Measurements from ENCODE around the gene HEATR1. TPM values are rescaled to one million over a fixed set of nuclear protein-coding genes. Genes with fewer than 3 reads are reported as not detected.
"Not testable (repeated sequence)": the region's sequence is repeated elsewhere in the genome, so short reads cannot be mapped to it uniquely, and the experiment has no call there.

HEATR1 gene
- total RNA-seq, 1 donor from 2014 or later, result 23.6 TPM

GRCh38 chr1:236509647-236510401 lies 94.5 kb downstream of the HEATR1 start:
- no peak for DNase-seq
- H3K4me1 ChIP-seq, result no peaks in the 10 kb centered on the region
- H3K27ac ChIP-seq, result no peak overlapping the region
- no peak for ATAC-seq
- intact Hi-C loops (cut with DNase I), result no loop called here
- no peak overlapping the region for H3K4me3 ChIP-seq
- TF ChIP-seq CTCF (IDR thresholded peaks at IDR 0.05), result no peak
- H3K27me3 ChIP-seq, result no peaks in the 10 kb centered on the region
- no peaks in the 10 kb centered on the region for H3K9me3 ChIP-seq
- no peaks in the 10 kb centered on the region for H3K36me3 ChIP-seq

GRCh38 chr1:236509203-236509602 lies 95.1 kb downstream of the HEATR1 start:
- Histone ChIP-seq H3K27ac (no peak overlapping the region), H3K4me1 (no peaks in the 10 kb centered on the region), H3K36me3 (no peaks in the 10 kb centered on the region), H3K4me3 (no peak overlapping the region), H3K27me3 (no peaks in the 10 kb centered on the region), H3K9me3 (no peaks in the 10 kb centered on the region)
- DNase-seq (no peak), ATAC-seq (no peak)
- TF ChIP-seq CTCF (IDR thresholded peaks at IDR 0.05), result no peak
- intact Hi-C loops (cut with DNase I), result no loop called here

- intact Hi-C loops (cut with DNase I), result no loop called here
These were observed 95.7 kb downstream of the HEATR1 start for GRCh38 chr1:236508593-236509027.

GRCh38 chr1:236507022-236507700 lies 97.2 kb downstream of the HEATR1 start:
- no peaks in the 10 kb centered on the region for H3K36me3 ChIP-seq
- no peak for TF ChIP-seq CTCF (IDR thresholded peaks at IDR 0.05)
- H3K9me3 ChIP-seq, result no peaks in the 10 kb centered on the region
- H3K27ac ChIP-seq, result no peak overlapping the region
- no peak overlapping the region for H3K4me3 ChIP-seq
- H3K4me1 ChIP-seq, result peaks cover 11% of the 10 kb centered on the region
- intact Hi-C loops (cut with DNase I), result no loop called here
- DNase-seq, result no peak
- no peaks in the 10 kb centered on the region for H3K27me3 ChIP-seq
- ATAC-seq, result peak; percentile 79

More at GRCh38 chr1:236508593-236509027, 95.7 kb downstream of the HEATR1 start:
- Histone ChIP-seq H3K36me3 (no peaks in the 10 kb centered on the region), H3K4me3 (no peak overlapping the region), H3K4me1 (no peaks in the 10 kb centered on the region), H3K27ac (no peak overlapping the region), H3K9me3 (no peaks in the 10 kb centered on the region), H3K27me3 (no peaks in the 10 kb centered on the region)
- no peak for DNase-seq
- TF ChIP-seq CTCF (IDR thresholded peaks at IDR 0.05), result no peak
- no peak for ATAC-seq

GRCh38 chr1:236504338-236504737 lies 100.0 kb downstream of the HEATR1 start:
- intact Hi-C loops (cut with DNase I); H3K27ac ChIP-seq; ATAC-seq; DNase-seq; H3K4me3 ChIP-seq; H3K27me3 ChIP-seq; H3K9me3 ChIP-seq; H3K36me3 ChIP-seq: not testable (repeated sequence)
- H3K4me1 ChIP-seq, result peaks cover 11% of the 10 kb centered on the region

- ATAC-seq, result peak; percentile 90
- TF ChIP-seq CTCF (IDR thresholded peaks at IDR 0.05), result no peak
- no peaks in the 10 kb centered on the region for H3K27me3 ChIP-seq
- H3K4me1 ChIP-seq, result peaks cover 11% of the 10 kb centered on the region
- peak overlapping the region; percentile 60 for H3K27ac ChIP-seq
- no peaks in the 10 kb centered on the region for H3K36me3 ChIP-seq
- peak; percentile 75 for DNase-seq
- no peaks in the 10 kb centered on the region for H3K9me3 ChIP-seq
- peak overlapping the region; percentile 43 for H3K4me3 ChIP-seq
- intact Hi-C loops (cut with DNase I), result no loop called here
These were observed 101.2 kb downstream of the HEATR1 start for GRCh38 chr1:236502972-236503639.

Data from upper lobe of right lung (tissue), 1 donor.